Measurements from ENCODE around the gene ARAP3. TPM values are rescaled to one million over a fixed set of nuclear protein-coding genes. Genes with fewer than 3 reads are reported as not detected.

The ARAP3 gene
- total and polyA plus RNA-seq, 9 of the 15 experiments (the other 6 are each of a cell fraction or from before 2014, with no cell fraction given) = 0.83 to 25.7 (median 6.4) TPM

- TF ChIP-seq PBX2 (CRISPR knock-in tag; IDR thresholded peaks at IDR 0.05; ENCODE audit: low read depth) = no peak
- 0 out of 2 replicates have a peak, but pooled peaks have one; percentile 16 for TF ChIP-seq PBX2 (tag; conservative IDR thresholded peaks at IDR 0.05; ENCODE audit: low read depth)
- no peak for TF ChIP-seq ZNF583 (CRISPR knock-in tag; IDR thresholded peaks at IDR 0.05)
- no peak for TF ChIP-seq WHSC1 (IDR thresholded peaks at IDR 0.05; ENCODE audit: low read length)
- no peak for TF ChIP-seq ZNF589 (CRISPR knock-in tag; IDR thresholded peaks at IDR 0.05; ENCODE audit: low read depth)
- peak; percentile 19; the same call in 1 of the 2 replicates for TF ChIP-seq REST (IDR thresholded peaks at IDR 0.05; ENCODE audit: borderline replicate concordance)
- TF ChIP-seq REST (CRISPR knock-in tag; IDR thresholded peaks at IDR 0.05; ENCODE audit: low read depth) = no peak
- TF ChIP-seq ZNF316 (IDR thresholded peaks at IDR 0.05) = no peak
- TF ChIP-seq ARID2 (IDR thresholded peaks at IDR 0.05) = no peak
- TF ChIP-seq TFAP4 (CRISPR knock-in tag; IDR thresholded peaks at IDR 0.05; ENCODE audit: borderline replicate concordance) = no peak
- no peak for TF ChIP-seq HNRNPK (IDR thresholded peaks at IDR 0.05; ENCODE audit: low read depth, low read length, poor library complexity, severe bottlenecking)
- TF ChIP-seq TCF15 (CRISPR knock-in tag; IDR thresholded peaks at IDR 0.05) = no peak
- TF ChIP-seq CBFA2T3 (IDR thresholded peaks at IDR 0.05) = no peak
- TF ChIP-seq ZNF133 (CRISPR knock-in tag; IDR thresholded peaks at IDR 0.05) = no peak
- no peak for TF ChIP-seq ZNF124 (CRISPR knock-in tag; IDR thresholded peaks at IDR 0.05)
These were observed 31.7 kb upstream of the ARAP3 start (continued) for GRCh38 chr5:141713616-141714309.

All from K562 (cell line).